ENCODE data around the gene COA1.

Gene COA1

GRCh38 chr7:43636093-43636492, 93.2 kb downstream of the COA1 start:
- Histone ChIP-seq H3K4me3 (replicated peaks; ENCODE audit: insufficient read depth, low read length) (no peak overlapping the region), H3K27ac (replicated peaks) (no peak overlapping the region), H3K27me3 (ENCODE audit: insufficient read depth, poor library complexity, severe bottlenecking) (no peaks in the 10 kb centered on the region)
- no peak for DNase-seq (ENCODE audit: low read depth in 1 of 2, low spot score in 1 of 2)
- TF ChIP-seq, protein P1, sequence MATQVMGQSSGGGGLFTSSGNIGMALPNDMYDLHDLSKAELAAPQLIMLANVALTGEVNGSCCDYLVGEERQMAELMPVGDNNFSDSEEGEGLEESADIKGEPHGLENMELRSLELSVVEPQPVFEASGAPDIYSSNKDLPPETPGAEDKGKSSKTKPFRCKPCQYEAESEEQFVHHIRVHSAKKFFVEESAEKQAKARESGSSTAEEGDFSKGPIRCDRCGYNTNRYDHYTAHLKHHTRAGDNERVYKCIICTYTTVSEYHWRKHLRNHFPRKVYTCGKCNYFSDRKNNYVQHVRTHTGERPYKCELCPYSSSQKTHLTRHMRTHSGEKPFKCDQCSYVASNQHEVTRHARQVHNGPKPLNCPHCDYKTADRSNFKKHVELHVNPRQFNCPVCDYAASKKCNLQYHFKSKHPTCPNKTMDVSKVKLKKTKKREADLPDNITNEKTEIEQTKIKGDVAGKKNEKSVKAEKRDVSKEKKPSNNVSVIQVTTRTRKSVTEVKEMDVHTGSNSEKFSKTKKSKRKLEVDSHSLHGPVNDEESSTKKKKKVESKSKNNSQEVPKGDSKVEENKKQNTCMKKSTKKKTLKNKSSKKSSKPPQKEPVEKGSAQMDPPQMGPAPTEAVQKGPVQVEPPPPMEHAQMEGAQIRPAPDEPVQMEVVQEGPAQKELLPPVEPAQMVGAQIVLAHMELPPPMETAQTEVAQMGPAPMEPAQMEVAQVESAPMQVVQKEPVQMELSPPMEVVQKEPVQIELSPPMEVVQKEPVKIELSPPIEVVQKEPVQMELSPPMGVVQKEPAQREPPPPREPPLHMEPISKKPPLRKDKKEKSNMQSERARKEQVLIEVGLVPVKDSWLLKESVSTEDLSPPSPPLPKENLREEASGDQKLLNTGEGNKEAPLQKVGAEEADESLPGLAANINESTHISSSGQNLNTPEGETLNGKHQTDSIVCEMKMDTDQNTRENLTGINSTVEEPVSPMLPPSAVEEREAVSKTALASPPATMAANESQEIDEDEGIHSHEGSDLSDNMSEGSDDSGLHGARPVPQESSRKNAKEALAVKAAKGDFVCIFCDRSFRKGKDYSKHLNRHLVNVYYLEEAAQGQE (IDR thresholded peaks at IDR 0.05; ENCODE audit: insufficient replicate concordance, low read depth) = no peak
- no peak for TF ChIP-seq SPI1 (IDR thresholded peaks at IDR 0.05; ENCODE audit: borderline replicate concordance, low read depth)
- TF ChIP-seq, protein P2, sequence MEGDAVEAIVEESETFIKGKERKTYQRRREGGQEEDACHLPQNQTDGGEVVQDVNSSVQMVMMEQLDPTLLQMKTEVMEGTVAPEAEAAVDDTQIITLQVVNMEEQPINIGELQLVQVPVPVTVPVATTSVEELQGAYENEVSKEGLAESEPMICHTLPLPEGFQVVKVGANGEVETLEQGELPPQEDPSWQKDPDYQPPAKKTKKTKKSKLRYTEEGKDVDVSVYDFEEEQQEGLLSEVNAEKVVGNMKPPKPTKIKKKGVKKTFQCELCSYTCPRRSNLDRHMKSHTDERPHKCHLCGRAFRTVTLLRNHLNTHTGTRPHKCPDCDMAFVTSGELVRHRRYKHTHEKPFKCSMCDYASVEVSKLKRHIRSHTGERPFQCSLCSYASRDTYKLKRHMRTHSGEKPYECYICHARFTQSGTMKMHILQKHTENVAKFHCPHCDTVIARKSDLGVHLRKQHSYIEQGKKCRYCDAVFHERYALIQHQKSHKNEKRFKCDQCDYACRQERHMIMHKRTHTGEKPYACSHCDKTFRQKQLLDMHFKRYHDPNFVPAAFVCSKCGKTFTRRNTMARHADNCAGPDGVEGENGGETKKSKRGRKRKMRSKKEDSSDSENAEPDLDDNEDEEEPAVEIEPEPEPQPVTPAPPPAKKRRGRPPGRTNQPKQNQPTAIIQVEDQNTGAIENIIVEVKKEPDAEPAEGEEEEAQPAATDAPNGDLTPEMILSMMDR (IDR thresholded peaks at IDR 0.05; ENCODE audit: insufficient read depth, low read length) = no peak
- TF ChIP-seq GABPA (IDR thresholded peaks at IDR 0.05; ENCODE audit: low read depth) = no peak
- TF ChIP-seq POLR2AphosphoS5 (IDR thresholded peaks at IDR 0.05; ENCODE audit: low read depth) = no peak

DNA sequence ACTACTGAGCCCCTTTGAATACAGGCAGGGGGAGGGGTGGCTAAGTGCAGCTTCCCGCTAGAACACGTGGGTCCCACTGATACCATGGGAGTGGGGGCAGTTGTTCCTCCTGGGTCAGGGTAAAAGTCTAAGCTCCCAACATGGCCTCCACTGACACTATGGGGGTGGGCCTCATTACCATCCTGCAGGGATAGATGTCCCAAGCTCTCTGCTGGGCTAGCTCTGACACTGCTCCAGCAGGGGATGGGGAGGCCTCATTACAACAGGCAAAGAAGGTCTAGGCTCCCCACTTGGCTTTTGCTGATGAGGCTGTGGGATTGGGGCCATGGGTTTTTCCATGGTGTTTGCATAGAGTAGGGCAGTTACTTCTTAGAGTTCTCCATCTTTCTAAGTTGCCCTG, 94.9 kb downstream of the COA1 start:
- no peak overlapping the region for H3K4me3 ChIP-seq (replicated peaks; ENCODE audit: insufficient read depth, low read length)
- no peak overlapping the region for H3K27ac ChIP-seq (replicated peaks)
- H3K27me3 ChIP-seq (ENCODE audit: insufficient read depth, poor library complexity, severe bottlenecking) = no peaks in the 10 kb centered on the region
- TF ChIP-seq, protein P1 (IDR thresholded peaks at IDR 0.05; ENCODE audit: insufficient replicate concordance, low read depth) = no peak
- TF ChIP-seq POLR2AphosphoS5 (IDR thresholded peaks at IDR 0.05; ENCODE audit: low read depth) = no peak
- TF ChIP-seq, protein P2 (IDR thresholded peaks at IDR 0.05; ENCODE audit: insufficient read depth, low read length) = no peak
- TF ChIP-seq SPI1 (IDR thresholded peaks at IDR 0.05; ENCODE audit: borderline replicate concordance, low read depth) = no peak
- no peak for TF ChIP-seq GABPA (IDR thresholded peaks at IDR 0.05; ENCODE audit: low read depth)
- DNase-seq (ENCODE audit: low read depth in 1 of 2, low spot score in 1 of 2) = no peak

- TF ChIP-seq, protein P2 (IDR thresholded peaks at IDR 0.05; ENCODE audit: insufficient read depth, low read length) = no peak
- TF ChIP-seq, protein P1 (IDR thresholded peaks at IDR 0.05; ENCODE audit: insufficient replicate concordance, low read depth) = no peak
- TF ChIP-seq POLR2AphosphoS5 (IDR thresholded peaks at IDR 0.05; ENCODE audit: low read depth) (no peak), GABPA (IDR thresholded peaks at IDR 0.05; ENCODE audit: low read depth) (no peak), SPI1 (IDR thresholded peaks at IDR 0.05; ENCODE audit: borderline replicate concordance, low read depth) (no peak)
- DNase-seq (ENCODE audit: low read depth in 1 of 2, low spot score in 1 of 2) = no peak
- no peak overlapping the region for H3K27ac ChIP-seq (replicated peaks)
- no peak overlapping the region for H3K4me3 ChIP-seq (replicated peaks; ENCODE audit: insufficient read depth, low read length)
- no peaks in the 10 kb centered on the region for H3K27me3 ChIP-seq (ENCODE audit: insufficient read depth, poor library complexity, severe bottlenecking)
These were observed 96.6 kb downstream of the COA1 start for GRCh38 chr7:43632746-43633145.
